Ovary (tissue), 9 donors: ENCODE measurements around the gene RNF180. TPM values are rescaled to one million over a fixed set of nuclear protein-coding genes. Genes with fewer than 3 reads are reported as not detected.

Experiments
- DNase-seq, 5 donors: peaks; one replicate each; pipeline ENCODE4 v3.0.0-alpha.2; 2019 to 2020
- H3K27ac ChIP-seq, 2 donors: fragments of 200-600 bp; one replicate each; pipeline versions ENCODE4 v1.5.1 to v1.8.0; 2019 to 2022
- H3K27me3 ChIP-seq: fragments of 200-600 bp; one replicate; pipeline ENCODE4 v1.8.0; 2022
- H3K36me3 ChIP-seq: fragments of 200-600 bp; sonication (generic); one replicate; pipeline ENCODE4 v1.5.1; 2019
- H3K4me1 ChIP-seq: one replicate; pipeline ENCODE4 v1.8.1; 2013; ENCODE audit warnings: mild to moderate bottlenecking, moderate library complexity; ENCODE audit not compliant: insufficient read depth
- H3K4me3 ChIP-seq: fragments of 200-600 bp; sonication (generic); one replicate; pipeline ENCODE4 v1.5.1; 2017
- H3K9me3 ChIP-seq, 2 donors: fragments of 200-600 bp in 1 of 2; sonication (generic) in 1 of 2; one replicate each; pipeline versions ENCODE4 v1.5.1 to v1.8.1; 2013 to 2019; ENCODE audit warnings: mild to moderate bottlenecking in 1 of 2, moderate library complexity in 1 of 2
- EP300 ChIP-seq: sonication (generic); formaldehyde crosslinking; IDR thresholded peaks from one replicate; pipeline ENCODE4 v1.6.1; 2017; ENCODE audit warnings: antibody characterized with exemption
- POLR2A ChIP-seq: fragments of 450-650 bp; IDR thresholded peaks from one replicate; pipeline ENCODE4 v1.6.1; 2017; ENCODE audit warnings: antibody characterized with exemption, mild to moderate bottlenecking, moderate library complexity
- WGBS, 3 donors: extraction: QIAGEN DNeasy Blood & Tissue Kit in 1 of 3; methylation state at CpG; one replicate each; pipeline versions ENCODE4 v1.1.5 to v1.1.7; 2013 to 2017; 5-methylcytosine and 5-hydroxymethylcytosine counted together
- intact Hi-C, 4 donors: fragments of 100-400 bp; cut with DNase I; formaldehyde crosslinking; loops; one replicate each; pipeline versions ENCODE4 v1.11.0 to v1.15.1; 2022 to 2023
- polyA plus RNA-seq, 2 donors: library from polyadenylated mRNA; stranded (reverse); fragments of 200-250 nt in 1 of 2; fragments of 350-450 nt in 1 of 2; fragmentation: Illumina TruSeq in 1 of 2; extraction: RNeasy Lipid Tissue Mini Kit (QIAGEN cat#74804) in 1 of 2; gene quantifications; one replicate each; pipeline ENCODE4 v1.2.3, GENCODE V29; 2013 to 2014
- total RNA-seq, 7 donors: library from RNA; depleted of rRNA in 2 of 7; stranded (reverse); fragments of >200 nt in 2 of 7; fragmentation: NEBNext Ultra II Directional in 3 of 7; extraction: Animal tissue kit (Norgen Biotek cat#: 25700) in 3 of 7; gene quantifications; one replicate each; pipeline versions ENCODE4 v1.1.0 to v1.2.4, GENCODE V29; 2016 to 2023
- TF ChIP-seq, protein P1 (sequence below), 3 donors: fragments of 450-650 bp in 2 of 3; fragments of 200-600 bp in 1 of 3; IDR thresholded peaks; one replicate each; pipeline versions ENCODE4 v1.5.1 to v1.8.0; 2016 to 2022; ENCODE audit warnings: antibody characterized with exemption in 3 of 3, mild to moderate bottlenecking in 1 of 3
- donor health status: DM: no; HTN: no; CAD: no; lungs with moderate emphysema.
- donor health status: DM: no; HTN: no; CAD: no.
- donor health status: Bipolar disorder and iron deficiency.
- donor health status: DM: yes; HTN: yes; CAD: no.
- donor health status: DM: no; HTN: no; CAD: no.
- donor health status: DM: yes; HTN: yes; CAD: no.

The RNF180 gene
- total and polyA plus RNA-seq, 9 donors = 5.2 to 26.9 (median 21.7) TPM

- intact Hi-C loops = loop anchor here in 2 of 4 donors (5.0 to 10.0 kb wide), 2 partner anchors 383 to 386 kb away; no protein-coding TSS in a partner anchor
- no peak overlapping the region for H3K4me3 ChIP-seq
- no peaks in the 10 kb centered on the region for H3K27me3 ChIP-seq
- no peaks in the 10 kb centered on the region for H3K36me3 ChIP-seq
- H3K9me3 ChIP-seq = no peaks in the 10 kb centered on the region
- no peak for DNase-seq
- 3 to 4% (median 4%) methylated on average over 4 of the region's 4 CpGs for WGBS, 3 donors
- H3K27ac ChIP-seq = no peak overlapping the region
- TF ChIP-seq, protein P1, sequence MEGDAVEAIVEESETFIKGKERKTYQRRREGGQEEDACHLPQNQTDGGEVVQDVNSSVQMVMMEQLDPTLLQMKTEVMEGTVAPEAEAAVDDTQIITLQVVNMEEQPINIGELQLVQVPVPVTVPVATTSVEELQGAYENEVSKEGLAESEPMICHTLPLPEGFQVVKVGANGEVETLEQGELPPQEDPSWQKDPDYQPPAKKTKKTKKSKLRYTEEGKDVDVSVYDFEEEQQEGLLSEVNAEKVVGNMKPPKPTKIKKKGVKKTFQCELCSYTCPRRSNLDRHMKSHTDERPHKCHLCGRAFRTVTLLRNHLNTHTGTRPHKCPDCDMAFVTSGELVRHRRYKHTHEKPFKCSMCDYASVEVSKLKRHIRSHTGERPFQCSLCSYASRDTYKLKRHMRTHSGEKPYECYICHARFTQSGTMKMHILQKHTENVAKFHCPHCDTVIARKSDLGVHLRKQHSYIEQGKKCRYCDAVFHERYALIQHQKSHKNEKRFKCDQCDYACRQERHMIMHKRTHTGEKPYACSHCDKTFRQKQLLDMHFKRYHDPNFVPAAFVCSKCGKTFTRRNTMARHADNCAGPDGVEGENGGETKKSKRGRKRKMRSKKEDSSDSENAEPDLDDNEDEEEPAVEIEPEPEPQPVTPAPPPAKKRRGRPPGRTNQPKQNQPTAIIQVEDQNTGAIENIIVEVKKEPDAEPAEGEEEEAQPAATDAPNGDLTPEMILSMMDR (IDR thresholded peaks at IDR 0.05) = peak in 2 of 3 donors; percentile 15 to 33
- TF ChIP-seq POLR2A = no peak
- H3K4me1 ChIP-seq = no peaks in the 10 kb centered on the region
Observed at GRCh38 chr5:64229163-64229774, 63.6 kb downstream of the RNF180 start.

GRCh38 chr5:64260756-64261155 is 95.1 kb downstream of the RNF180 start:
- no peaks in the 10 kb centered on the region for H3K36me3 ChIP-seq
- no peak for DNase-seq
- intact Hi-C loops = no loop called here
- no peak overlapping the region for H3K4me3 ChIP-seq
- no peaks in the 10 kb centered on the region for H3K4me1 ChIP-seq
- no peak overlapping the region for H3K27ac ChIP-seq
- TF ChIP-seq, protein P1 (IDR thresholded peaks at IDR 0.05) = no peak
- TF ChIP-seq EP300 = no peak
- no peak for TF ChIP-seq POLR2A
- no peaks in the 10 kb centered on the region for H3K27me3 ChIP-seq
- 63 to 76% (median 74%) methylated on average over 1 of the region's 1 CpG for WGBS, 3 donors
- H3K9me3 ChIP-seq = no peaks in the 10 kb centered on the region

GRCh38 chr5:64269164-64269563 is 103.5 kb downstream of the RNF180 start:
- TF ChIP-seq, protein P1 (IDR thresholded peaks at IDR 0.05) = no peak
- TF ChIP-seq POLR2A (no peak), EP300 (no peak)
- Histone ChIP-seq H3K4me3 (no peak overlapping the region), H3K4me1 (no peaks in the 10 kb centered on the region), H3K9me3 (no peaks in the 10 kb centered on the region), H3K27ac (no peak overlapping the region), H3K36me3 (no peaks in the 10 kb centered on the region), H3K27me3 (no peaks in the 10 kb centered on the region)
- intact Hi-C loops = no loop called here
- no peak for DNase-seq
- WGBS, 3 donors = 80 to 89% (median 85%) methylated on average over 4 of the region's 4 CpGs

GRCh38 chr5:64273276-64273675 is 107.6 kb downstream of the RNF180 start:
- 21 to 39% (median 31%) methylated on average over 1 of the region's 1 CpG for WGBS, 3 donors
- TF ChIP-seq POLR2A (no peak), EP300 (no peak)
- TF ChIP-seq, protein P1 (IDR thresholded peaks at IDR 0.05) = no peak
- Histone ChIP-seq H3K27ac (no peak overlapping the region), H3K4me1 (no peaks in the 10 kb centered on the region), H3K27me3 (no peaks in the 10 kb centered on the region), H3K4me3 (no peak overlapping the region), H3K9me3 (no peaks in the 10 kb centered on the region), H3K36me3 (no peaks in the 10 kb centered on the region)
- DNase-seq = no peak
- intact Hi-C loops = no loop called here
